ENCODE measurements around the gene HDAC4. TPM values are rescaled to one million over a fixed set of nuclear protein-coding genes. Genes with fewer than 3 reads are reported as not detected.

The HDAC4 gene
- total RNA-seq, 1 donor from 2014 or later, result 11.8 TPM

- no peak overlapping the region for H3K4me3 Mint-ChIP-seq (ENCODE audit: unreplicated experiment)
- no peak overlapping the region for H3K27ac Mint-ChIP-seq (ENCODE audit: unreplicated experiment)
- DNase-seq (ENCODE audit: low read depth) (no peak), FAIRE-seq (no peak)
- H3K4me2 ChIP-seq (ENCODE audit: low read length), result no peak overlapping the region
- peaks cover 6% of the 10 kb centered on the region for H3K9me3 ChIP-seq (ENCODE audit: insufficient read depth, low read depth, low read length)
- H3K36me3 ChIP-seq (ENCODE audit: insufficient read depth, low read length), result no peaks in the 10 kb centered on the region
- no peaks in the 10 kb centered on the region for H3K4me1 Mint-ChIP-seq (ENCODE audit: low read depth, unreplicated experiment)
- no peak overlapping the region for H2AFZ ChIP-seq (ENCODE audit: low read depth, low read length)
- TF ChIP-seq, protein P1, sequence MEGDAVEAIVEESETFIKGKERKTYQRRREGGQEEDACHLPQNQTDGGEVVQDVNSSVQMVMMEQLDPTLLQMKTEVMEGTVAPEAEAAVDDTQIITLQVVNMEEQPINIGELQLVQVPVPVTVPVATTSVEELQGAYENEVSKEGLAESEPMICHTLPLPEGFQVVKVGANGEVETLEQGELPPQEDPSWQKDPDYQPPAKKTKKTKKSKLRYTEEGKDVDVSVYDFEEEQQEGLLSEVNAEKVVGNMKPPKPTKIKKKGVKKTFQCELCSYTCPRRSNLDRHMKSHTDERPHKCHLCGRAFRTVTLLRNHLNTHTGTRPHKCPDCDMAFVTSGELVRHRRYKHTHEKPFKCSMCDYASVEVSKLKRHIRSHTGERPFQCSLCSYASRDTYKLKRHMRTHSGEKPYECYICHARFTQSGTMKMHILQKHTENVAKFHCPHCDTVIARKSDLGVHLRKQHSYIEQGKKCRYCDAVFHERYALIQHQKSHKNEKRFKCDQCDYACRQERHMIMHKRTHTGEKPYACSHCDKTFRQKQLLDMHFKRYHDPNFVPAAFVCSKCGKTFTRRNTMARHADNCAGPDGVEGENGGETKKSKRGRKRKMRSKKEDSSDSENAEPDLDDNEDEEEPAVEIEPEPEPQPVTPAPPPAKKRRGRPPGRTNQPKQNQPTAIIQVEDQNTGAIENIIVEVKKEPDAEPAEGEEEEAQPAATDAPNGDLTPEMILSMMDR (IDR thresholded peaks at IDR 0.05; ENCODE audit: insufficient read depth, low read depth, low read length), result no peak
- TF ChIP-seq EZH2 (IDR thresholded peaks at IDR 0.05; ENCODE audit: insufficient read depth, low read length), result no peak
- H3K4me1 ChIP-seq (ENCODE audit: insufficient read depth, low read length), result peaks cover 15% of the 10 kb centered on the region
- H3K79me2 ChIP-seq (ENCODE audit: insufficient read depth, low read length), result no peaks in the 10 kb centered on the region
- H3K9me3 Mint-ChIP-seq (ENCODE audit: unreplicated experiment), result no peaks in the 10 kb centered on the region
- no peak overlapping the region for H3K4me3 ChIP-seq (ENCODE audit: insufficient read depth, low read depth, low read length)
- H3K27ac ChIP-seq (ENCODE audit: low read depth, low read length), result no peak overlapping the region
- no peaks in the 10 kb centered on the region for H4K20me1 ChIP-seq (ENCODE audit: insufficient read depth, low read length)
- peaks cover 6% of the 10 kb centered on the region for H3K36me3 Mint-ChIP-seq (ENCODE audit: low read depth, unreplicated experiment)
- H3K27me3 ChIP-seq (ENCODE audit: insufficient read depth, low read length), result no peaks in the 10 kb centered on the region
- H3K9ac ChIP-seq (ENCODE audit: low read length), result no peak overlapping the region
- H3K27me3 Mint-ChIP-seq (ENCODE audit: low read depth, unreplicated experiment), result no peaks in the 10 kb centered on the region
Measured at GRCh38 chr2:239052798-239053665, 347.8 kb downstream of the HDAC4 start.

GRCh38 chr2:239051891-239052445, 348.9 kb downstream of the HDAC4 start:
- Histone ChIP-seq H3K27ac (ENCODE audit: low read depth, low read length) (no peak overlapping the region), H3K27me3 (ENCODE audit: insufficient read depth, low read length) (no peaks in the 10 kb centered on the region), H2AFZ (ENCODE audit: low read depth, low read length) (no peak overlapping the region), H3K4me3 (ENCODE audit: insufficient read depth, low read depth, low read length) (no peak overlapping the region), H4K20me1 (ENCODE audit: insufficient read depth, low read length) (no peaks in the 10 kb centered on the region), H3K9me3 (ENCODE audit: insufficient read depth, low read depth, low read length) (peaks cover 2% of the 10 kb centered on the region), H3K9ac (ENCODE audit: low read length) (no peak overlapping the region), H3K79me2 (ENCODE audit: insufficient read depth, low read length) (no peaks in the 10 kb centered on the region), H3K4me2 (ENCODE audit: low read length) (no peak overlapping the region), H3K36me3 (ENCODE audit: insufficient read depth, low read length) (no peaks in the 10 kb centered on the region), H3K4me1 (ENCODE audit: insufficient read depth, low read length) (peaks cover 12% of the 10 kb centered on the region)
- peaks cover 6% of the 10 kb centered on the region for H3K36me3 Mint-ChIP-seq (ENCODE audit: low read depth, unreplicated experiment)
- DNase-seq (ENCODE audit: low read depth) (no peak), FAIRE-seq (no peak)
- no peaks in the 10 kb centered on the region for H3K9me3 Mint-ChIP-seq (ENCODE audit: unreplicated experiment)
- no peaks in the 10 kb centered on the region for H3K4me1 Mint-ChIP-seq (ENCODE audit: low read depth, unreplicated experiment)
- no peaks in the 10 kb centered on the region for H3K27me3 Mint-ChIP-seq (ENCODE audit: low read depth, unreplicated experiment)
- TF ChIP-seq, protein P1 (IDR thresholded peaks at IDR 0.05; ENCODE audit: insufficient read depth, low read depth, low read length), result no peak
- no peak for TF ChIP-seq EZH2 (IDR thresholded peaks at IDR 0.05; ENCODE audit: insufficient read depth, low read length)
- no peak overlapping the region for H3K27ac Mint-ChIP-seq (ENCODE audit: unreplicated experiment)
- no peak overlapping the region for H3K4me3 Mint-ChIP-seq (ENCODE audit: unreplicated experiment)

GRCh38 chr2:239050252-239050649, 350.6 kb downstream of the HDAC4 start:
- no peaks in the 10 kb centered on the region for H3K79me2 ChIP-seq (ENCODE audit: insufficient read depth, low read length)
- no peaks in the 10 kb centered on the region for H4K20me1 ChIP-seq (ENCODE audit: insufficient read depth, low read length)
- FAIRE-seq, result no peak
- H3K4me1 Mint-ChIP-seq (ENCODE audit: low read depth, unreplicated experiment), result no peaks in the 10 kb centered on the region
- no peak for TF ChIP-seq EZH2 (IDR thresholded peaks at IDR 0.05; ENCODE audit: insufficient read depth, low read length)
- TF ChIP-seq, protein P1 (IDR thresholded peaks at IDR 0.05; ENCODE audit: insufficient read depth, low read depth, low read length), result no peak
- no peaks in the 10 kb centered on the region for H3K4me1 ChIP-seq (ENCODE audit: insufficient read depth, low read length)
- no peak overlapping the region for H3K4me2 ChIP-seq (ENCODE audit: low read length)
- H3K9me3 Mint-ChIP-seq (ENCODE audit: unreplicated experiment), result no peaks in the 10 kb centered on the region
- no peak overlapping the region for H3K27ac Mint-ChIP-seq (ENCODE audit: unreplicated experiment)
- no peak overlapping the region for H3K9ac ChIP-seq (ENCODE audit: low read length)
- no peaks in the 10 kb centered on the region for H3K27me3 Mint-ChIP-seq (ENCODE audit: low read depth, unreplicated experiment)
- H3K27ac ChIP-seq (ENCODE audit: low read depth, low read length), result no peak overlapping the region
- no peaks in the 10 kb centered on the region for H3K27me3 ChIP-seq (ENCODE audit: insufficient read depth, low read length)
- no peaks in the 10 kb centered on the region for H3K36me3 ChIP-seq (ENCODE audit: insufficient read depth, low read length)
- peaks cover 6% of the 10 kb centered on the region for H3K36me3 Mint-ChIP-seq (ENCODE audit: low read depth, unreplicated experiment)
- no peak overlapping the region for H3K4me3 Mint-ChIP-seq (ENCODE audit: unreplicated experiment)
- no peaks in the 10 kb centered on the region for H3K9me3 ChIP-seq (ENCODE audit: insufficient read depth, low read depth, low read length)
- H3K4me3 ChIP-seq (ENCODE audit: insufficient read depth, low read depth, low read length), result no peak overlapping the region
- no peak overlapping the region for H2AFZ ChIP-seq (ENCODE audit: low read depth, low read length)
- no peak for DNase-seq (ENCODE audit: low read depth)
